Spleen (tissue), 11 donors: ENCODE data around the gene TSACC. TPM values are rescaled to one million over a fixed set of nuclear protein-coding genes. Genes with fewer than 3 reads are reported as not detected.

ENCODE experiments used
- DNase-seq: peaks from one replicate; pipeline ENCODE4 v3.0.0-alpha.2; 2020
- H3K27ac ChIP-seq, 8 donors: fragments of 200-600 bp; sonication (generic) in 7 of 8; 1 replicate in 4 of 8; 2 replicates in 4 of 8; pipeline versions ENCODE4 v1.5.0 to v1.8.0; 2016 to 2021; ENCODE audit warnings: inconsistent platforms in 4 of 8, mild to moderate bottlenecking in 4 of 8, moderate library complexity in 1 of 8
- H3K27me3 ChIP-seq, 7 donors: fragments of 200-600 bp; sonication (generic) in 6 of 7; replicated peaks in 1 of 7; 1 replicate in 4 of 7; 2 replicates in 3 of 7; pipeline versions ENCODE4 v1.5.0 to v1.8.0; 2016 to 2021; ENCODE audit warnings: inconsistent platforms in 3 of 7, mild to moderate bottlenecking in 1 of 7
- H3K36me3 ChIP-seq, 6 donors: fragments of 200-600 bp; sonication (generic) in 5 of 6; 1 replicate in 4 of 6; 2 replicates in 2 of 6; pipeline versions ENCODE4 v1.5.0 to v1.8.0; 2016 to 2021; ENCODE audit warnings: inconsistent platforms in 2 of 6
- H3K4me1 ChIP-seq, 6 donors: fragments of 200-600 bp; sonication (generic) in 5 of 6; 1 replicate in 3 of 6; 2 replicates in 3 of 6; pipeline versions ENCODE4 v1.5.0 to v1.8.0; 2016 to 2021; ENCODE audit warnings: inconsistent platforms in 3 of 6
- H3K4me3 ChIP-seq, 8 donors: fragments of 200-600 bp; sonication (generic) in 7 of 8; 1 replicate in 4 of 8; 2 replicates in 4 of 8; pipeline versions ENCODE4 v1.5.0 to v1.8.0; 2016 to 2021; ENCODE audit warnings: inconsistent platforms in 4 of 8, mild to moderate bottlenecking in 4 of 8, moderate library complexity in 2 of 8
- H3K9me3 ChIP-seq, 8 donors: fragments of 200-600 bp; sonication (generic) in 7 of 8; 1 replicate in 4 of 8; 2 replicates in 4 of 8; pipeline versions ENCODE4 v1.5.0 to v1.8.0; 2016 to 2021; ENCODE audit warnings: inconsistent platforms in 4 of 8
- CTCF ChIP-seq, 11 experiments: fragments of 200-600 bp in 7 of 11; fragments of 450-650 bp in 4 of 11; sonication (generic) in 4 of 11; IDR thresholded peaks in 8 of 11; conservative IDR thresholded peaks in 3 of 11; 1 replicate in 7 of 11; 2 replicates in 4 of 11; pipeline versions ENCODE4 v1.4.0 to v1.8.0; 2016 to 2021; ENCODE audit warnings: antibody characterized with exemption in 11 of 11, inconsistent platforms in 4 of 11, mild to moderate bottlenecking in 1 of 11
- POLR2A ChIP-seq, 3 donors: fragments of 450-650 bp; IDR thresholded peaks; one replicate each; pipeline ENCODE4 v1.5.1; 2017; ENCODE audit warnings: antibody characterized with exemption in 3 of 3, mild to moderate bottlenecking in 1 of 3
- POLR2AphosphoS5 ChIP-seq, 3 donors: sonication (generic); formaldehyde crosslinking; IDR thresholded peaks; one replicate each; pipeline ENCODE4 v1.5.1; 2017; ENCODE audit warnings: antibody characterized with exemption in 3 of 3
- WGBS, 5 donors: extraction: QIAGEN DNeasy Blood & Tissue Kit in 3 of 5; methylation state at CpG; one replicate each; pipeline versions ENCODE4 v1.1.5 to v1.1.7; 2013 to 2018; 5-methylcytosine and 5-hydroxymethylcytosine counted together
- intact Hi-C: fragments of 100-400 bp; cut with DNase I; formaldehyde crosslinking; loops from one replicate; pipeline ENCODE4 v1.15.0; 2023; ENCODE audit warnings: low total_unique reads
- polyA plus RNA-seq, 3 donors: library from polyadenylated mRNA; stranded (reverse); fragments of 200-250 nt; gene quantifications; one replicate each; pipeline ENCODE4 v1.2.1, GENCODE V29; 2013
- total RNA-seq, 7 donors: library from RNA; depleted of rRNA in 3 of 7; stranded (reverse); fragments of >200 nt in 3 of 7; fragmentation: NEBNext Ultra II Directional in 4 of 7; extraction: Animal tissue kit (Norgen Biotek cat#: 25700) in 4 of 7; gene quantifications; one replicate each; pipeline versions ENCODE4 v1.1.0 to v1.2.1, GENCODE V29; 2016 to 2021
- donor health status: healthy with polysubstance abuse.
- donor health status: DM: no; HTN: no; CAD: no; lungs with moderate emphysema.
- donor health status: DM: no; HTN: no; CAD: no.
- donor health status: Bipolar disorder and iron deficiency.
- donor health status: healthy.
- donor health status: DM: no; HTN: no; CAD: no.
- donor health status: DM: yes; HTN: yes; CAD: no.

TSACC gene
- total and polyA plus RNA-seq, 10 donors = 0.41 to 1.4 (median 1.3) TPM; not detected in 7

- Histone ChIP-seq H3K36me3 (peaks cover 0 to 57% (median 14%) of the 10 kb centered on the region in 6 donors), H3K9me3 (no peaks in the 10 kb centered on the region), H3K4me3 (no peak overlapping the region), H3K27ac (no peak overlapping the region), H3K27me3 (no peaks in the 10 kb centered on the region), H3K4me1 (peaks cover 10 to 58% (median 35%) of the 10 kb centered on the region in 6 donors)
- no peak for DNase-seq
- TF ChIP-seq POLR2A (IDR thresholded peaks at IDR 0.05) (no peak), CTCF (IDR thresholded peaks at IDR 0.05 in 8 of 11, conservative IDR thresholded peaks at IDR 0.05 in 3 of 11) (no peak), POLR2AphosphoS5 (IDR thresholded peaks at IDR 0.05) (no peak)
- WGBS, 5 donors = 83 to 95% (median 91%) methylated on average over 5 to 8 of the region's 8 CpGs
- intact Hi-C loops = no loop called here
Measured at GRCh38 chr1:156293098-156293434, 45.3 kb upstream of the TSACC start.

- Histone ChIP-seq H3K4me3 (no peak overlapping the region), H3K27ac (no peak overlapping the region), H3K9me3 (no peaks in the 10 kb centered on the region), H3K4me1 (peaks cover 10 to 58% (median 35%) of the 10 kb centered on the region in 6 donors), H3K27me3 (no peaks in the 10 kb centered on the region), H3K36me3 (peaks cover 0 to 48% (median 10%) of the 10 kb centered on the region in 6 donors)
- TF ChIP-seq POLR2A (IDR thresholded peaks at IDR 0.05) (no peak), POLR2AphosphoS5 (IDR thresholded peaks at IDR 0.05) (no peak), CTCF (IDR thresholded peaks at IDR 0.05 in 8 of 11, conservative IDR thresholded peaks at IDR 0.05 in 3 of 11) (no peak)
- DNase-seq = no peak
- intact Hi-C loops = no loop called here
- WGBS, 5 donors = 76 to 91% (median 91%) methylated on average over 8 to 9 of the region's 9 CpGs
Measured at GRCh38 chr1:156293895-156294294, 44.4 kb upstream of the TSACC start.

- DNase-seq = peak; percentile 90
- H3K36me3 ChIP-seq = peaks cover 0 to 32% (median 5%) of the 10 kb centered on the region in 6 donors
- TF ChIP-seq CTCF (IDR thresholded peaks at IDR 0.05 in 8 of 11, conservative IDR thresholded peaks at IDR 0.05 in 3 of 11) = no peak
- peak; percentile 72 to 78 (median 75) for TF ChIP-seq POLR2AphosphoS5 (IDR thresholded peaks at IDR 0.05)
- no peak for TF ChIP-seq POLR2A (IDR thresholded peaks at IDR 0.05)
- peak within 1 kb of the TSS; percentile 50 to 93 (median 73) for H3K4me3 ChIP-seq
- H3K27ac ChIP-seq = peak within 1 kb of the TSS; percentile 31 to 83 (median 62)
- H3K9me3 ChIP-seq = no peaks in the 10 kb centered on the region
- no peaks in the 10 kb centered on the region for H3K27me3 ChIP-seq
- intact Hi-C loops = no loop called here
- 0 to 3% (median 1%) methylated on average over 15 to 17 of the region's 17 CpGs for WGBS, 5 donors
- peaks cover 10 to 56% (median 34%) of the 10 kb centered on the region in 6 donors for H3K4me1 ChIP-seq
Measured at GRCh38 chr1:156295391-156295947, 42.9 kb upstream of the TSACC start, which contains the start of gene GLMP. TSS of gene GLMP (minus strand) at chr1:156295679. CDS start at chr1:156295645, 34 bp downstream.

DNA sequence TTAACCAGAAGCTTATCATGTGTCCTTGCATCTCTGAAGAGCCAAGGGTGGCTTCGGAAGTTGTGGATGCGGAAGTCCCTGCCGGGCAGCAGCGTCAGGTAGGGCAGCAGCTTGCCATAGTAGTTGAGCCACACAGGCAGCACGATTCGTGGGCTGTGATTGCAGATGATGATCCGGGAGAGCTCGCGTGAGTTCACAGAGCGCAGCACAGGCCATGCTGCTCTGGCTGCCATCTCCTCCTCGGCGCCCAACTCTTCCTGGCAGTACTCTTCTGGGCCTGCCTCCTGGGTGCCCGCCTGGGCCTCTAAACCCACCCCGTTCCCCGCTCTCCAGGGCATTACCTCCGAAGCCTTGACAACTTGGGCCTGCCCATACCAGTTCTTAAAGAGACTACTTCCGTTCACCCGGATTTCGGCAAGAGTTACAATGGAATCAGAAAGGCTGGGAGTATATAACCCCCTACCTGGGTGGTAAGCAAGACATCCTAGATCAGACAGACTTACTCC lies 39.4 kb upstream of the TSACC start, which contains the start of gene VHLL:
Gene VHLL, minus strand, starts transcription at position 456 of the 506 bp plus-strand sequence. Its CDS starts 118 bp downstream, at position 338.
- Histone ChIP-seq H3K9me3 (no peaks in the 10 kb centered on the region), H3K4me3 (no peak within 1 kb of the TSS), H3K27ac (no peak within 1 kb of the TSS), H3K4me1 (peaks cover 5 to 23% (median 21%) of the 10 kb centered on the region in 6 donors), H3K27me3 (no peaks in the 10 kb centered on the region), H3K36me3 (peaks cover 0 to 9% (median under 1%) of the 10 kb centered on the region in 6 donors)
- intact Hi-C loops = no loop called here
- WGBS, 5 donors = 90 to 95% (median 92%) methylated on average over 19 of the region's 19 CpGs
- DNase-seq = no peak
- TF ChIP-seq POLR2A (IDR thresholded peaks at IDR 0.05) = no peak
- no peak for TF ChIP-seq POLR2AphosphoS5 (IDR thresholded peaks at IDR 0.05)
- TF ChIP-seq CTCF (IDR thresholded peaks at IDR 0.05 in 8 of 11, conservative IDR thresholded peaks at IDR 0.05 in 3 of 11) = no peak
